ENCODE results near the gene RIPK4. TPM values are rescaled to one million over a fixed set of nuclear protein-coding genes. Genes with fewer than 3 reads are reported as not detected.

RIPK4 gene
- polyA plus RNA-seq, 1 donor from 2014 or later, result not detected

DNA sequence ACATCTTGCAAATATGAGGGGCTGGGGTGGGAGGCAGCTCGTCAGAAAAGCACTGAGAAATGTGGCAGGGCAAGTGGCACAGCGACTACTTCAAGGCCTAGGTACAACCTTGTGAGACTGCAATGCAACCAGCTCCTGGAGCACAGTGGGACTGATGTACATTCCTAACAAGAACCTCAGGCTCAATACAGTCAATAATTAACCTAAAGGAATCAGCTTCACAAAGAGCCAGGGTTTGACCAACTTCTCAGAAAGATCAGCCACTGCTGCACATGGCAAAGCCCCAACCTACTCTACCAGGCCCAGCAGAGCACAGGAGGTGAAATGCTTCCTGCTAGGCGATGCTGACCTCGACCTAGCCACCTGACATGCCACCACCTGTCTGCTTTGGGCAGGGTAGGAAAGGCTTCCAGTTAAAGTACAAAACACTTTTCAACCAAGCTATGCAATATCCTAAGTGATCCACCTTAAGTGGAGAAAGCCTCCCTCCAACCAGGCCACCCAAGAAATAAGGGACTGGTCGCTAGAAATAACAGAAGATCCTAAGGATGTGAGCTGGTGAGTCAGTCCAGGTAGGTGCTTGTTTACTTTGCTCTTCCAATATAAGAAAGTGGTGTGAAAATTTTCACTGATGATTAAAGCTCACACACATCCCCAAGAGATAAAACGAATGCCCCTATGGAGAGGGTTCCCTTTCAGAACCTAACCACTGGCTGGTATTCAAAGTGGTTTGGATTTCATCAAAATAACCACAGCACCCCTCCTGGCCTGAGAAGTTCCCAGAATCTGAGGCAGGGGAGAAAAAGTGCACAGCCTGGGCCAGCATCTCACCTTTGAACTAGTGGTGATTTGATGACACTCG, 2.1 kb downstream of the RIPK4 start:
- Histone ChIP-seq H3K27ac (ENCODE audit: low read length) (no peak overlapping the region), H3K36me3 (ENCODE audit: insufficient read depth, low read length) (no peaks in the 10 kb centered on the region), H3F3A (ENCODE audit: insufficient read depth, low read length, poor library complexity, severe bottlenecking) (no peaks in the 10 kb centered on the region), H3K79me2 (replicated peaks; ENCODE audit: insufficient read depth, low read length) (no peaks in the 10 kb centered on the region), H4K20me1 (ENCODE audit: insufficient read depth) (no peaks in the 10 kb centered on the region), H2AFZ (ENCODE audit: low read depth, low read length) (no peak overlapping the region), H3K4me3 (ENCODE audit: low read length) (no peak overlapping the region), H3K9me3 (ENCODE audit: low read length) (no peaks in the 10 kb centered on the region), H3K4me2 (ENCODE audit: low read length) (no peak overlapping the region), H3K27me3 (ENCODE audit: insufficient read depth, low read depth, low read length) (peaks cover 100% of the 10 kb centered on the region), H3K9me2 (ENCODE audit: insufficient read depth, low read length) (no peaks in the 10 kb centered on the region), H3K9ac (ENCODE audit: low read length) (no peak overlapping the region)
- TF ChIP-seq TAF1 (IDR thresholded peaks at IDR 0.05; ENCODE audit: low read depth), result no peak
- TF ChIP-seq, protein P1, sequence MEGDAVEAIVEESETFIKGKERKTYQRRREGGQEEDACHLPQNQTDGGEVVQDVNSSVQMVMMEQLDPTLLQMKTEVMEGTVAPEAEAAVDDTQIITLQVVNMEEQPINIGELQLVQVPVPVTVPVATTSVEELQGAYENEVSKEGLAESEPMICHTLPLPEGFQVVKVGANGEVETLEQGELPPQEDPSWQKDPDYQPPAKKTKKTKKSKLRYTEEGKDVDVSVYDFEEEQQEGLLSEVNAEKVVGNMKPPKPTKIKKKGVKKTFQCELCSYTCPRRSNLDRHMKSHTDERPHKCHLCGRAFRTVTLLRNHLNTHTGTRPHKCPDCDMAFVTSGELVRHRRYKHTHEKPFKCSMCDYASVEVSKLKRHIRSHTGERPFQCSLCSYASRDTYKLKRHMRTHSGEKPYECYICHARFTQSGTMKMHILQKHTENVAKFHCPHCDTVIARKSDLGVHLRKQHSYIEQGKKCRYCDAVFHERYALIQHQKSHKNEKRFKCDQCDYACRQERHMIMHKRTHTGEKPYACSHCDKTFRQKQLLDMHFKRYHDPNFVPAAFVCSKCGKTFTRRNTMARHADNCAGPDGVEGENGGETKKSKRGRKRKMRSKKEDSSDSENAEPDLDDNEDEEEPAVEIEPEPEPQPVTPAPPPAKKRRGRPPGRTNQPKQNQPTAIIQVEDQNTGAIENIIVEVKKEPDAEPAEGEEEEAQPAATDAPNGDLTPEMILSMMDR (IDR thresholded peaks at IDR 0.05; ENCODE audit: poor library complexity, severe bottlenecking), result no peak
- no peak for TF ChIP-seq RAD21 (conservative IDR thresholded peaks at IDR 0.05)
- no peak for TF ChIP-seq SMC3 (conservative IDR thresholded peaks at IDR 0.05; ENCODE audit: poor library complexity)
- no peak for TF ChIP-seq POLR2AphosphoS5 (IDR thresholded peaks at IDR 0.05)
- TF ChIP-seq, protein P2, sequence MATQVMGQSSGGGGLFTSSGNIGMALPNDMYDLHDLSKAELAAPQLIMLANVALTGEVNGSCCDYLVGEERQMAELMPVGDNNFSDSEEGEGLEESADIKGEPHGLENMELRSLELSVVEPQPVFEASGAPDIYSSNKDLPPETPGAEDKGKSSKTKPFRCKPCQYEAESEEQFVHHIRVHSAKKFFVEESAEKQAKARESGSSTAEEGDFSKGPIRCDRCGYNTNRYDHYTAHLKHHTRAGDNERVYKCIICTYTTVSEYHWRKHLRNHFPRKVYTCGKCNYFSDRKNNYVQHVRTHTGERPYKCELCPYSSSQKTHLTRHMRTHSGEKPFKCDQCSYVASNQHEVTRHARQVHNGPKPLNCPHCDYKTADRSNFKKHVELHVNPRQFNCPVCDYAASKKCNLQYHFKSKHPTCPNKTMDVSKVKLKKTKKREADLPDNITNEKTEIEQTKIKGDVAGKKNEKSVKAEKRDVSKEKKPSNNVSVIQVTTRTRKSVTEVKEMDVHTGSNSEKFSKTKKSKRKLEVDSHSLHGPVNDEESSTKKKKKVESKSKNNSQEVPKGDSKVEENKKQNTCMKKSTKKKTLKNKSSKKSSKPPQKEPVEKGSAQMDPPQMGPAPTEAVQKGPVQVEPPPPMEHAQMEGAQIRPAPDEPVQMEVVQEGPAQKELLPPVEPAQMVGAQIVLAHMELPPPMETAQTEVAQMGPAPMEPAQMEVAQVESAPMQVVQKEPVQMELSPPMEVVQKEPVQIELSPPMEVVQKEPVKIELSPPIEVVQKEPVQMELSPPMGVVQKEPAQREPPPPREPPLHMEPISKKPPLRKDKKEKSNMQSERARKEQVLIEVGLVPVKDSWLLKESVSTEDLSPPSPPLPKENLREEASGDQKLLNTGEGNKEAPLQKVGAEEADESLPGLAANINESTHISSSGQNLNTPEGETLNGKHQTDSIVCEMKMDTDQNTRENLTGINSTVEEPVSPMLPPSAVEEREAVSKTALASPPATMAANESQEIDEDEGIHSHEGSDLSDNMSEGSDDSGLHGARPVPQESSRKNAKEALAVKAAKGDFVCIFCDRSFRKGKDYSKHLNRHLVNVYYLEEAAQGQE (IDR thresholded peaks at IDR 0.05; ENCODE audit: borderline replicate concordance), result no peak
- no peak for TF ChIP-seq EP300 (conservative IDR thresholded peaks at IDR 0.05; ENCODE audit: poor library complexity, severe bottlenecking)
- no peak for TF ChIP-seq MXI1 (conservative IDR thresholded peaks at IDR 0.05; ENCODE audit: poor library complexity, severe bottlenecking)
- no peak for TF ChIP-seq EZH2 (IDR thresholded peaks at IDR 0.05; ENCODE audit: borderline replicate concordance, insufficient read depth, low read length, poor library complexity, severe bottlenecking)

DNA sequence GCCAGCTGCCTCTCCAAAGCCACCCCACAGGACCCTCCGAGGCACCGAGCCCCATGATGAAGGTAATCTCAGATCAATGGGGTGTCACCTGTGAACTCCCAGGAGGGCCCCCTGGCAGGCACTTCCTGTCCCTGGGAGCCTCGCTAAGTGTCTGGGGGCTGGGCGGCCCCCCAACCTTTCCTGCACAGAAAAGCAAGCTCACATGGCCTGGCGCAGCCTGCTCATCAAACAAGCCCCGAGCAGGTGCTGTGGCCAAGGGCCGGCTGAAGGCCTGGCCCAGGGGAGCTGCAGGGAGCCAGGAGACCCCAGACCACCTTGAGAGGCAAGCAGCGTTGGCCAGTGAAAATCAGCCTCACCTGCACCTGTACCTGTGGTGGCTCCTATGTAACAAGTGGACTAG, 2.9 kb downstream of the RIPK4 start:
- Histone ChIP-seq H2AFZ (ENCODE audit: low read depth, low read length) (no peak overlapping the region), H3K79me2 (replicated peaks; ENCODE audit: insufficient read depth, low read length) (no peaks in the 10 kb centered on the region), H3K9me2 (ENCODE audit: insufficient read depth, low read length) (no peaks in the 10 kb centered on the region), H3K4me3 (ENCODE audit: low read length) (peak overlapping the region; percentile 31), H3K27ac (ENCODE audit: low read length) (no peak overlapping the region), H3K4me2 (ENCODE audit: low read length) (no peak overlapping the region), H3K36me3 (ENCODE audit: insufficient read depth, low read length) (no peaks in the 10 kb centered on the region), H3K9ac (ENCODE audit: low read length) (no peak overlapping the region), H3K9me3 (ENCODE audit: low read length) (no peaks in the 10 kb centered on the region), H3K27me3 (ENCODE audit: insufficient read depth, low read depth, low read length) (peaks cover 94% of the 10 kb centered on the region), H4K20me1 (ENCODE audit: insufficient read depth) (no peaks in the 10 kb centered on the region), H3F3A (ENCODE audit: insufficient read depth, low read length, poor library complexity, severe bottlenecking) (no peaks in the 10 kb centered on the region)
- TF ChIP-seq EZH2 (IDR thresholded peaks at IDR 0.05; ENCODE audit: borderline replicate concordance, insufficient read depth, low read length, poor library complexity, severe bottlenecking) (no peak), POLR2AphosphoS5 (IDR thresholded peaks at IDR 0.05) (no peak), MXI1 (conservative IDR thresholded peaks at IDR 0.05; ENCODE audit: poor library complexity, severe bottlenecking) (no peak), SMC3 (conservative IDR thresholded peaks at IDR 0.05; ENCODE audit: poor library complexity) (no peak), TAF1 (IDR thresholded peaks at IDR 0.05; ENCODE audit: low read depth) (no peak), EP300 (conservative IDR thresholded peaks at IDR 0.05; ENCODE audit: poor library complexity, severe bottlenecking) (no peak)
- TF ChIP-seq, protein P2 (IDR thresholded peaks at IDR 0.05; ENCODE audit: borderline replicate concordance), result no peak
- TF ChIP-seq, protein P1 (IDR thresholded peaks at IDR 0.05; ENCODE audit: poor library complexity, severe bottlenecking), result no peak
